ENCODE measurements around the gene CTCF.

DNA sequence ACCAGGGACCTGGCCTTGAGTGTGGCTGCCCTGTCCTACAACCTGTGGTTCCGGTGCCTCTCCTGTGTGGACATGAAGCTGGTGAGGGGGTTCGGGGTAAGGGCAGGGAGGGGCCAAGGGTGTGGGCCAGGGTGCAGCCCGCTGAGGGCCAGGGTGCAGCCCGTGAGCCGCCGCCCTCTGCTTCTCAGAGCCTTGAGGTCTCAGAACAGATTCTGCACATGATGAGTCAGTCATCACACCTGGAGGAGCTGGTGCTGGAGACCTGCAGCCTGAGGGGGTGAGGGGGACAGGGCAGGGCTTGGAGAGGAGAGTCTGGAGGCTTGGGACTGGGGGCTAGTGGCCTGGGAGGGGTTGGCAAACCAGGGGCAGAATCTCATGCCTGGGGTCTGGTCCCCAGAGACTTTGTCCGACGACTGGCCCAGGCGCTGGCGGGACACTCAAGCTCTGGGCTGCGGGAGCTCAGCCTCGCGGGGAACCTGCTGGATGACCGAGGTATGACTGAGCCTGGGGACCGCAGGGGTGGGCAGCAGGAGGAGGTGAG, 84.9 kb downstream of the CTCF start:
- TF ChIP-seq, protein P1, sequence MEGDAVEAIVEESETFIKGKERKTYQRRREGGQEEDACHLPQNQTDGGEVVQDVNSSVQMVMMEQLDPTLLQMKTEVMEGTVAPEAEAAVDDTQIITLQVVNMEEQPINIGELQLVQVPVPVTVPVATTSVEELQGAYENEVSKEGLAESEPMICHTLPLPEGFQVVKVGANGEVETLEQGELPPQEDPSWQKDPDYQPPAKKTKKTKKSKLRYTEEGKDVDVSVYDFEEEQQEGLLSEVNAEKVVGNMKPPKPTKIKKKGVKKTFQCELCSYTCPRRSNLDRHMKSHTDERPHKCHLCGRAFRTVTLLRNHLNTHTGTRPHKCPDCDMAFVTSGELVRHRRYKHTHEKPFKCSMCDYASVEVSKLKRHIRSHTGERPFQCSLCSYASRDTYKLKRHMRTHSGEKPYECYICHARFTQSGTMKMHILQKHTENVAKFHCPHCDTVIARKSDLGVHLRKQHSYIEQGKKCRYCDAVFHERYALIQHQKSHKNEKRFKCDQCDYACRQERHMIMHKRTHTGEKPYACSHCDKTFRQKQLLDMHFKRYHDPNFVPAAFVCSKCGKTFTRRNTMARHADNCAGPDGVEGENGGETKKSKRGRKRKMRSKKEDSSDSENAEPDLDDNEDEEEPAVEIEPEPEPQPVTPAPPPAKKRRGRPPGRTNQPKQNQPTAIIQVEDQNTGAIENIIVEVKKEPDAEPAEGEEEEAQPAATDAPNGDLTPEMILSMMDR (conservative IDR thresholded peaks at IDR 0.05 in 1 of 2, IDR thresholded peaks at IDR 0.05 in 1 of 2; ENCODE audit: low read depth in 1 of 2, low read length in 2 of 2) = no peak
- no peak for TF ChIP-seq EZH2 (IDR thresholded peaks at IDR 0.05; ENCODE audit: low read length, missing control alignments)
